CD4-positive, alpha-beta T cell treated with Interleukin-6 at 100 ng/mL for 8 hours (primary cell): ENCODE results near the gene GCA.
A peak's percentile ranks its signal among the peaks of the same experiment; 100 is the strongest.

ENCODE experiments used
- DNase-seq: peaks from one replicate; pipeline ENCODE4 v3.0.0-alpha.2; 2020; ENCODE audit warnings: mixed read lengths, low spot score

GCA gene

GRCh38 chr2:162343824-162344616 lies at the start of gene GCA:
Gene GCA (plus strand): TSS chr2:162344132. CDS start chr2:162344249, 117 bp downstream.
- peak; percentile 97 for DNase-seq

- no peak for DNase-seq
Observed at GRCh38 chr2:162295009-162295408, 48.9 kb upstream of the GCA start.

GRCh38 chr2:162297925-162298552 lies 45.9 kb upstream of the GCA start:
- DNase-seq: peak; percentile 63

GRCh38 chr2:162298669-162299335 lies 45.1 kb upstream of the GCA start:
- no peak for DNase-seq

GRCh38 chr2:162300266-162300665 lies 43.7 kb upstream of the GCA start:
- DNase-seq: no peak

- peak; percentile 59 for DNase-seq
Observed at GRCh38 chr2:162301151-162301804, 42.7 kb upstream of the GCA start.

GRCh38 chr2:162301877-162302276 lies 42.1 kb upstream of the GCA start:
- no peak for DNase-seq

- DNase-seq: no peak
Observed at GRCh38 chr2:162305901-162306300, 38.0 kb upstream of the GCA start.

- no peak for DNase-seq
Observed at GRCh38 chr2:162308747-162309503, 35.0 kb upstream of the GCA start.

GRCh38 chr2:162312853-162313252 lies 31.1 kb upstream of the GCA start:
- DNase-seq: no peak

- DNase-seq: no peak
Observed at GRCh38 chr2:162315938-162316337, 28.0 kb upstream of the GCA start.

GRCh38 chr2:162316590-162316989 lies 27.3 kb upstream of the GCA start:
- no peak for DNase-seq

GRCh38 chr2:162317058-162317742 lies 26.7 kb upstream of the GCA start:
- no peak for DNase-seq

GRCh38 chr2:162317861-162318327 lies 26.0 kb upstream of the GCA start:
- peak; percentile 4 for DNase-seq

GRCh38 chr2:162318328-162319180 lies 25.4 kb upstream of the GCA start, which contains the start of gene IFIH1:
Gene IFIH1 (minus strand): TSS chr2:162318684. CDS start chr2:162318307, 377 bp downstream.
- DNase-seq: peak; percentile 72

GRCh38 chr2:162320864-162321517 lies 22.9 kb upstream of the GCA start:
- DNase-seq: no peak

GRCh38 chr2:162324953-162325352 lies 19.0 kb upstream of the GCA start:
- DNase-seq: no peak

GRCh38 chr2:162327134-162327769 lies 16.7 kb upstream of the GCA start:
- DNase-seq: no peak

GRCh38 chr2:162327806-162328205 lies 16.1 kb upstream of the GCA start:
- DNase-seq: no peak
